Measurements from ENCODE around the gene AVPR2.

Gene AVPR2

DNA sequence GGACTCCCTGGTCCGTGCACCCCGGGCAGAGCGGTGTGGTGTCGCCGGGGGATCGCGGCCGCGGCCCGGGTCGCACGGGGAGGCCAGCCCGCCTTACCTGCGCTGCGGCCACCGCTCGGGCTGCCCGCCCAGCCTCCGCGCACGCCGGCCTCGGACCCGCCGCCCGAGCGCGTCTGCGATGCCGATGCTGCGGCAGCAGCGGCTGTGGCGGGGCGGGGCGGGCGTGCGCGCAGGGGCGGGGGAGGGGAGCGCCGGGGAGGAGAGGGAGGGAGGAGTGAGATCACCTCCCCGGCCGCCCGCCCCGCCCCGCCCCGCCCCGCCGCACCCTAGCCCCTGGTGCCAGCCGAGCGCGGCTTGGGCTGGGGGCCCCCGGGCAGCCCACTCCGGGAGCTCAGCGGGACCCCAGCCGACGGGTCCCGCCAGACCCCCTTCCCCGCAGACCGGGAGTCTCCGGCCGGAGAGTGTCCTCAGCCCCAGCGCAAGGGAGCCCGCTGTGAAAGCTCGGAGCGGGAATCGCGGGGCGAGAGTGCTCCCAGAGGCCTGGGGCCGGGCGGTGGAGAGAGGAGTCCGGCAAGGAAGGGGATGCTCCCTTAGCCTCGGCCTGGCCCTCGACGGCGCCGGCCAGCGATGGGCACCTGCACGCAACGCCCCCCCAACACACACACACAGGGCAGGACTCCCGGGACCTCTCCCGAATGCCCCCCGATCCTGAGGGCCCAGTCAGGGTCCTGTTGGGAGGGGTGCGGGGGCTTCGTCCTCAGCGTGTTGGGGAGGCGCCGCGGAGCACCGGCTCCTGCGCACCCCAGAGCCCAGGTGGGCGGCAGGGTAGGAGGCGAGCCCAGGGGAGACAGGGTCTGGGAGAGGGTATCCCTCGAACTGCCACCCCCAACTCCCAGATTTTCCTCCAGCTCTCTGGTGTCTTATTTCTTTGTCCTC lies 18.2 kb upstream of the AVPR2 start, which contains the start of gene L1CAM:
L1CAM (minus strand) TSS at position 206 of the 936 bp plus-strand sequence. CDS start 10,337 bp downstream, outside the sequence.
- no peak for DNase-seq (ENCODE audit: low read depth)

DNA sequence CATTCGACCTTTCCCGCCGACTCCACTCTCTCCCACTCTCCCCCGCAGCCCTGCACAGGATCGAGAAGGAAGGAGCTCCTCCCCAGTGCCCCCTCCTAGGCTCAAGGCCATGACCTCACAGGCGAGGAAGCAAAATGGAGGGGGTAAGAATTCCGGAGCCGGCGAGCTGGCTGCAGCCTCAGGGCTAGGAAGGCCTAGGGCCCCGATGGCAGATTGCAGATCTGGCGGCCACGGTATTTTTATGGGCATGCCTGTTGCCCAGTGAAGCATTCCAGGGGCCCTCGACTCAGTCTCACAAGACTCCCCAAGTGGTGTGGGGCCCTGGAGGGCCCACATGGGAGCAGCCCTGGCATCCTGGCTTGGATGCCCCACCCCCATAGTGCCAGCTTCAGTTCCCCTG lies 17.6 kb upstream of the AVPR2 start:
- DNase-seq (ENCODE audit: low read depth): no peak

DNA sequence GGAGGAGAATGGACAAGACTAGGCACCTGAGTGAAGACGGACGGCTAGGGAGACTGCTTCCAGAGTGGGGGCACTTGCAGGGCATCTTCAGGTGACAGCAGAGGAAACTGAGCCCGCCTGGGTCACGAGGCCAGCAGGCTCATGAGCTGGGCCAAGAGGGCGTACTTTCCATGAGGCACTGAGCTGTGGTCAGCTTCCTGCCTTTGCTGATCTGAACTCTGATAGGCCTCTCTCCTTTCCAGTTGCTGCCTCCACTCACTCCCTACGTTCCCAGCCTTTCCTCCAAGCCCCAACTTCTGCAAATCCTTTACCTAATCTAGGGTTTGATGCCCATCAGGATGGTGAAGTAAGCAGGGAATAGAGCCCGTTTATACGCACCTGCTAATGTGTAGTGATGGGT lies 17.1 kb upstream of the AVPR2 start:
- DNase-seq (ENCODE audit: low read depth): no peak

DNA sequence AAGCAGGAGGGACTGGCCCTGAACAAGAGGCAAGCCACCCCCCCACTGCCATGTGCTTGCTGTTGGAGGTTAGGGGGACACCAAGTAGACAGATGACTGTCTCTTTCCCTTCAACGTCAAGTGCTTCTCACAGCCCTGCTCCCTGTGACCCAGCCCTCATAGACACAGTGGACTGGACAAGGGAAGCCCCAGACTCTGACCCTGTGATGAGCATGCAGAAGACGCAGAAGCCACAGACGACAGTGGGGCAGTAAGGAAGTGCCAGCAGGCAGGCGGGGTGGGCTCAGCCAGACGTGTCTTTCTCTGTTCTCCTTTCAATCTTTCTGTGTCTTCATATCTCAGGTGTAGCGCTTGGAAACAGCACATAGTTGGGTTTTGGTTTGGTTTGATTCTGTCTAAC lies 16.1 kb upstream of the AVPR2 start:
- no peak for DNase-seq (ENCODE audit: low read depth)

DNA sequence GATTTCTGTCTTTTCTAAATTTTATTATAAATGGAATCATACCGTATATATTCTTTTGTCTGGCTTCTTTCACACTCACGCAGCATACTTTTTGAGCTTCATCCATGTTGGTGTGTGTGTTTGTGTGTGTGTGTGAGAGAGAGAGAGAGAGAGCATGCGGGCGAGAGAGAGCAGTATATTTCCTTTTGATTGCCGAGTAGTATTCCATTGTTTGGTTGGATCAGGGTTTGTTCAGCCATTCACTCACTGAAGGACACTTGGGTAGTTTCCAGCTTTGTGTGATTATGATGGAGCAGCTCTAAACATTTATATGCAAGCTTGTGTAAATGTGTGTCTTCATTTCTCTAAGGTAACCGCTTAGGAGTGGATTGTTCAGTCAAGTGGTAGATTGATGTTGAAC lies 15.3 kb upstream of the AVPR2 start:
- no peak for DNase-seq (ENCODE audit: low read depth)

DNA sequence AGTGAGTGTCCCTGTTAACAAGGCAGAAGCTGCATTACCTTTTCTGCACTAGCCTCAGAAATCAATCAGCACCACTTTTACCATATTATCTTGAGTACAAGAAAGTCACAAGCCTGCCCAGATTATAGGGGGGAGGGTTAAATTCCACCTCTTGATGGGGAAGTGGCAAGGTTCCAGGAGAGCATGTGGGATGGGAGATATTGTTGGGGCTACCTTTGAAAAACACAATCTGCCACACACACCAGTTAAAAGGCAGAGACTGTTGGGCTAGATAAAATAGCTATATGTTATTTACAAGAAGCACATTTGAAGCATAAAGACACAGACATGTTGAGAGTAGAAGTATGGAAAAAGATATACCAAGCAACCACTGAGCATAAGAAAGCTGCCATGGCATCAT lies 6.6 kb upstream of the AVPR2 start:
- no peak for DNase-seq (ENCODE audit: low read depth)

DNA sequence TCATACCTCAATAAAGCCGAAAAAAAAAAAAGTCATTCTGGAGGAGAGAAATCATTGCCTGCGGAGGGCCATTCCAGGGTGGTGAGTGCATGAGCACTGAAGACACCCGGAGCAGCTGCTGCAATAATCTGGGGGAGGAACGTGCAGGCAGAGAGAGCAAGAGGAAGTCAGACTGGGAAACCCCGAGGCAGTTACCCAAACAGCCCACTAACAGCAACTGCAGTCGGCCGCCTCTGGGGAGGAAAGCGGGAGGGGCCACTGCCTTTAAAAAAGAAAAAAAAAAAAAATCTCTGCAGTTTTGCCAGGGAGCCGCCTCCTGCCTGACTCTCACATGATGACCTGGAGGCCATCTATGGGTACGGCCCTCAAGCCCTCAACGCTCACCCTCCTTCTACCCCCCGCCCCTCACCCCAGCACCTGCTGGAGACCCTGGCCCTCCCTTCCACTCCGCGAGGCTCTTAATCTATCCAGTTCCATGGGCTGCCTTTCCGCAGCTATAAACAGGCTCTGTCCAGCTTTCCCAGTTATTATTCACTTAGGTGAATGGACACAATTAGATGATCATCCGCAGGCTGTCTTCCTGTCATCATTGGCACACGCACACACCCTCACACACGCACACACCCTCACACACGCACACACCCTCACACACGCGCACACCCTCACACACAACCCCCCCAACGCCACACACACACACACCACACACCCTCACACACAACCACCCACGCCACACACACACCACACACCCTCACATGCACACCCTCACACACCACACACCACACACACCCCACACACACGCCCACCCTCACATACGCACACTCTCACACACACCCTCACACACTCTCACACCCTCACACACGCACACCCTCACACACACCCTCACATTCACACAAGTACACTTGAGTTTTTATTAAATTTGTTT lies 3.4 kb upstream of the AVPR2 start:
- no peak for DNase-seq (ENCODE audit: low read depth)

DNA sequence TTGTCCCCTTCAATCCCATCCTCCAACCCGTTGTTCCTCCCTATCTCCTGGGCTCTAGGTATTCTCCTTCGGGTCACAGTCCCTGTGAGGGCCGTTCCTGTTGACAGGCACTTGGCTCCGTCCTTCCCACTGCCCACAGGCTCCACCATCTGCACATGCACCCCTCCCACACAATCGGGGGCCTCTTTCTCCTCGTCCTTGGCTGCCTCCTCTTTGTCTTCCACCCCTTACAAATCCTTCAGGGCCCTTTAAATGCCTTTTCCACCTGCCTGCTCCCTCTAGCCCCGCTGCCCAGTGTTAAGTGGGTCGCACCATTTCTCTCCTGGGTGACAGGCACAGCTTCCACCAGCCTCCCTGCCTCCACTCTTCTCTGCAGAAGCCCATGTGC lies 2.7 kb upstream of the AVPR2 start:
- DNase-seq (ENCODE audit: low read depth): no peak

DNA sequence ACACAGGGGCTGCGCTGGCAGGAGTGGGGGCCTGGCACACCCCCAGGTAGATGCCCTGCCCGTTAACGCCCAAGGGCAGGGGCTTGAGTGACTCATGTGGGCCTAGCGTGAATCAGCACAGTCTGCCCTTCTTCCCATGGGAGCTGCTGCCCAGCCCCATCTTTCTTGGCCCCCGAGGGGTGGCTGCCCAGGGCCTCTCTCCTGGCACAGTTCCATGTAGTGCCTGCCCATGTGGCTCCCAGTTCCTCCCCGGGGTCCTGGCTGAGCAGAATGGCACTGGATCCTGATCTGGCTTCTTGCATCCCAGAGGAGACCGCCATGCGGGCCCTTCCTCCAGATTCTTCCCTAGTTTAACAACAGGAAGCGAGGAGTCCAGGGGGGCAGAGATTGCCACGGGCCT lies 2.1 kb upstream of the AVPR2 start:
- no peak for DNase-seq (ENCODE audit: low read depth)

DNA sequence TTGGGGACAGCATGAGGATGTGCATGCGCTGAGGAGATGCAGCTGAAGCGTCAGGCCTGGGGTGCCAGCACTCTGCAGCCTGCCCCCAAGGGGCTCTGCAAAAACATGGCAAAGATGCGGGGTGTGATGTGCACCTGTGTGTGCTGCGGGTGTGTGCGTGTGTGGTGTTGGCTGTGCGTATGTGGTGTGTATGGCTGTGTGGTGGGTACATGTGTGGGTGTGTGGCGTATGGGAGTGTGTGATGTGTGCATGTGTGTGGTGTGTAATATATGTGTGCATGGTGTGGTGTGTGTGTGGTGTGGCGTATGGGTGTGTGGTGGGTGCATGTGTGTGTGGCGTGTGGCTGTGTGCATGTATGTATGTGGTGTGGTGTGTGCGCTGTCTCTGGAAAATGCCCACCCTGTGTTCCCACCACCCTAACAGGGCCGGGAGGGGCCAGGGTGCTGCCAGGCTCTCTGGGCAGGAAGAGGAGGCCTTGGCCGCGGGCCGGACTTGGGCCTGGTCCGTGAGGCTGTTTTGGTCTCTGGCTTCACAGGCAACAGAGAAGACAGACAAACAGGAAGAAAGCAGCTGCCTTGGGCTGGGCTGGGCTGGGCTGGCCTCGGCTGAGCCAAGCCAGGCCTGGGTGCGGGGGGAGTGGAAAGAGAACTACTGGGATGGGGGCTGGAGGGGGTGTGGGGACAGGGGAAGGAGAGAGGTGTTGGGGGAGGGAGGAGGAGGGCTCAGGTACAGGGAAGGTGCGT lies 1.1 kb upstream of the AVPR2 start:
- DNase-seq (ENCODE audit: low read depth): no peak

DNA sequence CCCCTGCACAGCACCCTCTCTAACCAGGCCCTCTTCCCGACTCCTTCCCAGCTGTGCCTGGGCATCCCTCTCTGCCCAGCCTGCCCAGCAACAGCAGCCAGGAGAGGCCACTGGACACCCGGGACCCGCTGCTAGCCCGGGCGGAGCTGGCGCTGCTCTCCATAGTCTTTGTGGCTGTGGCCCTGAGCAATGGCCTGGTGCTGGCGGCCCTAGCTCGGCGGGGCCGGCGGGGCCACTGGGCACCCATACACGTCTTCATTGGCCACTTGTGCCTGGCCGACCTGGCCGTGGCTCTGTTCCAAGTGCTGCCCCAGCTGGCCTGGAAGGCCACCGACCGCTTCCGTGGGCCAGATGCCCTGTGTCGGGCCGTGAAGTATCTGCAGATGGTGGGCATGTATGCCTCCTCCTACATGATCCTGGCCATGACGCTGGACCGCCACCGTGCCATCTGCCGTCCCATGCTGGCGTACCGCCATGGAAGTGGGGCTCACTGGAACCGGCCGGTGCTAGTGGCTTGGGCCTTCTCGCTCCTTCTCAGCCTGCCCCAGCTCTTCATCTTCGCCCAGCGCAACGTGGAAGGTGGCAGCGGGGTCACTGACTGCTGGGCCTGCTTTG lies 1.1 kb downstream of the AVPR2 start:
- DNase-seq (ENCODE audit: low read depth): no peak

DNA sequence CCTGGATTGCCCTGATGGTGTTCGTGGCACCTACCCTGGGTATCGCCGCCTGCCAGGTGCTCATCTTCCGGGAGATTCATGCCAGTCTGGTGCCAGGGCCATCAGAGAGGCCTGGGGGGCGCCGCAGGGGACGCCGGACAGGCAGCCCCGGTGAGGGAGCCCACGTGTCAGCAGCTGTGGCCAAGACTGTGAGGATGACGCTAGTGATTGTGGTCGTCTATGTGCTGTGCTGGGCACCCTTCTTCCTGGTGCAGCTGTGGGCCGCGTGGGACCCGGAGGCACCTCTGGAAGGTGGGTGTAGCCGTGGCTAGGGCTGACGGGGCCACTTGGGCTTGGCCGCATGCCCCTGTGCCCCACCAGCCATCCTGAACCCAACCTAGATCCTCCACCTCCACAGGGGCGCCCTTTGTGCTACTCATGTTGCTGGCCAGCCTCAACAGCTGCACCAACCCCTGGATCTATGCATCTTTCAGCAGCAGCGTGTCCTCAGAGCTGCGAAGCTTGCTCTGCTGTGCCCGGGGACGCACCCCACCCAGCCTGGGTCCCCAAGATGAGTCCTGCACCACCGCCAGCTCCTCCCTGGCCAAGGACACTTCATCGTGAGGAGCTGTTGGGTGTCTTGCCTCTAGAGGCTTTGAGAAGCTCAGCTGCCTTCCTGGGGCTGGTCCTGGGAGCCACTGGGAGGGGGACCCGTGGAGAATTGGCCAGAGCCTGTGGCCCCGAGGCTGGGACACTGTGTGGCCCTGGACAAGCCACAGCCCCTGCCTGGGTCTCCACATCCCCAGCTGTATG lies 1.8 kb downstream of the AVPR2 start:
- DNase-seq (ENCODE audit: low read depth): no peak

DNA sequence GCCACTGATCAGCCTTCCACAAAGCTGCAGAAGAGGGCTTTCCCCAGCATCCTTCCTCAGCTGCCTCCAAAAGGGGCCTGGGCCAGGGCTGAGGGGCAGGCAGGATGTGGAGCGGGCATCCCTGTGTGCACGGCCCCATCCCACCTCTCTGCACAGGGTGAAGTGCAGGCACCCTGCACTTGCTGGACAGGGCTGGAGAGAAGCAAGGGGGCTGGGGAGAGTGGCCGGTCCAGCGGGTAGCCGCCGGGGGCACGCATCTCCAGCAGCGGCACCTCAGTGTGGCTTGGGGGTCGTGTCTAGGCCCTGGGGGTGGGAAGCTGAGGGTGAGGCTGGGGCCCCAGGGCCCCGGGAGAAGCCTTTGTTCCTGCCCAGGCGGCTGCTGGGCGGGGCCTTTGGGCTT lies 3.0 kb downstream of the AVPR2 start:
- DNase-seq (ENCODE audit: low read depth): no peak

DNA sequence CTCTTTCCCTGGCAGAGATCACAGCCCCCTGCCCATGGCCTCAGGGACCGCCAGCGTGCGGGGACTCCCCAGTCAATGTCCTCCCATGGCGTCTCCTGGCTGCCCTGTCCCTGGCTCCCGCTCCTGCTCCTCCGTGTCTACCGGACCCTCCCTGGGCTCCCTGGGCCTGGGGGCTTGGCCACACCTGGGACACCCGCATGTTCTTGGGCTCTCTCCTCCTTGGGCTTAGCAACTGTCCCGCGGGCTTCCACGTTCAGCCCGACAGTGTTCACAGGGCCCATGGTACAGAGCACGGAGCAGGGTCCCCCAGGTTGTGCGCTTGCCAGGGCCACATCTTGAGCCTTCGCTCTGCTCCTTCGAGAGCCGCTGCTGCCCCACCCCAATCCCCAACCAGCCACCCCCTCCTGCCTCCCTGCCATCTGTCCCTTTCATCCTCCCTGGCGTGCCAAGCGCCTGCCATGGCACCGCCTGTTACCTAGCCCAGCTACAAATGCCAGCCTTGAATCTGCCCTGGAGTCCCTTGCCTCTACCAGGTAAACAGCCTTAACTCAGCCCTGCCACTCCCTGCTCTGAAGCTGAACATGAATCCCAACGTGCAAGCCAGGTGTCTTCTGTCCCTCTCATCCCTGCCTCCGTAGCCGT lies 3.9 kb downstream of the AVPR2 start:
- DNase-seq (ENCODE audit: low read depth): no peak

DNA sequence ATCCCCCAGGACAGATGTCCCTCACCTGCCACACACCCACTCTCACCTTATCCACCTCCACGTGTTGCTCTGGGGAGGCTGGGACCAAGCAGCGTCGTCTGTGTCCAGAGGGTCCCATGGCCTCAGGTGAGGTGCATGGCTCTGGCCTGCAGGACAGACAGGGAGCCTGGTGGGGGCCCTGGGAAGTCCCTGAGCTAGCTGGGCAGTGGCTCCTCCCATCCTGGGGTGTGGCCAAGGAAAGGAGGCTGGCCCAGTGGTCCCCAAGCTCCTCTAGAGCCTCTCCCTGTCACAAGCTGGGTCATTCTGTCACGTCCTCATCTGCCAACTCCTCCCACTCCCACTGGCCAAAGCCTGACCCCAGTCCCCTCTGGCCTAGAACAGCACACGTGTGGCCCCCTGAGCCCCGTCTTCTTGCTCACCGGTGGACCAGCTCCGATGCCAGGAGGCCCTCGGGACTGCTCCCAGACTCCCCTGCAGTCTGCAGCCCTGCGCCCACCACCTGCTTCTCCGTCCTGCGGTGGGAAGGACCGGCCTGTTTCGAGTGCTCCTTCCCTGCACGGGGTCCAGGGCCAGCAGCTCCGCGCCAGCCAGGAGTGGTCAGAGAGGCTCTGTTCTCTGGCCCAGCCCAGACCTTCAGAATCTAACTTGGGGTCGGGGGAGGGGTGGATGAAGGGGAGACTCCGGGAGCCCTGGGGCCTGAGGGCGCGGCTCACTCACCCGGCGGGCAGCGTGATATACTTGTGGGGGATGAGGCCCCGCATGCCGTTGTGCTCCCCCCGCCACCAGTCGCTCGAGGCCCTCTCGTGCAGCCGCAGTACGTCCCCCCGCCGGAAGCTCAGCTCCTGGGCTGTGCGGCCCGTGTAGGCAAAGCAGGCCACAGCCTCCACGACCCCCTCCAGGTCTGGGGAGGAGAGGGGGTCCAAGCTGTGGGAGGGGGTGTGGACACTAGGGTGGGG lies 4.8 kb downstream of the AVPR2 start:
- no peak for DNase-seq (ENCODE audit: low read depth)

DNA sequence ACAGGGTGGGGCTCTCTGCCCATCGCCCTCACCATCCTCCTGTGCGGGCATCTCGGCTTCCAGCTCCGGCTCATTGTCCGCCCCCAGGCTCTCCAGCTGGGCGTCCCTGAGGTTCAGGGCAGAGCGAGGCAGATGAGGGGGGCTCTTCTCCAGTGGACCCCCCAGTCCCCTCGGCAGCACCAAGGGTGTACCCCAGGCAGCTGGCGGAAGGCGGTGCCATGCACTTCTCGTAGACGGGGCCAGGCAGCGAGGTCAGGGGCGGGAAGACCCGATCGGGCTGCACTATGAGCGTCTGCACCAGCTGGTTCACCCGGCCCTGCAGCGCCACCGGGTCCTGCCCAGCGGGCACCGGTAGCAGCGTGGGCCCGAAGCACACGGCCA lies 5.5 kb downstream of the AVPR2 start:
- DNase-seq (ENCODE audit: low read depth): no peak

DNA sequence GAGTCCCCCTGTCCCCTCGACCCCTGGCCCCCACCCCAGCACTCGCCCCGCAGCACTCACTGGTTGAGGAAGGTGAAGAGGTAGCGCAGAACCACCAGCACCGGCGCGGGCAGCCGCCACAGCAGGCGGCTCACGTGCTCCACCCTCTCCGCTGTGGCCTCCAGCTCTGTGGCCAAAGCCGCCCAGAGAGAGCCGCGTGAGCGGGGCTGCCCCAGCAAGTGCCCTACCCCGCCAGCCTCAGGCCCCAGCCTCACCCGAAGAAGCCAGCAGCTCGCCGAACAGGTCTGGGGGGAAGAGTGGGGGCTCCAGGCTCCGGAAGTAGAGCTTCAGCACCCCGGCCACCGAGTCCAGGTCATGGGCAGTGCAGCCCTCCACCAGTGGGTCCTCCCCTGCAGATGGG lies 6.0 kb downstream of the AVPR2 start:
- no peak for DNase-seq (ENCODE audit: low read depth)

DNA sequence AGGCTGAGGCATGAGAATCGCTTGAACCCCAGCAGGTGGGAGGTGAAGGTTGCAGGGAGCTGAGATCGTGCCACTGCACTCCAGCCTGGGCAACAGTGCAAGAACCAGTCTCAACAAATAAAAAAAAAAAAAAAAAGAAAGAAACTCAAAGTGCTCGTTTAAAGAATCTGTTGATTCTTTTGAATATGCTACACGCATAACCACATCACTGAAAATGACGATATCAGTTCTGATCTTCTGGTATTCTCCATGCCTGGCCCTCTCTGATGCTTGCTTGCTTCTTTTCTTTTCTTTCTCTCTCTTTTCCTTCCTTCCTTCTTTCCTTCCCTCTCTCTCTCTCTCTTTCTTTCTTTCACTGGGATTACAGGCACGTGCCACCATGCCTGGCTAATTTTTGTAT lies 7.3 kb downstream of the AVPR2 start:
- no peak for DNase-seq (ENCODE audit: low read depth)

DNA sequence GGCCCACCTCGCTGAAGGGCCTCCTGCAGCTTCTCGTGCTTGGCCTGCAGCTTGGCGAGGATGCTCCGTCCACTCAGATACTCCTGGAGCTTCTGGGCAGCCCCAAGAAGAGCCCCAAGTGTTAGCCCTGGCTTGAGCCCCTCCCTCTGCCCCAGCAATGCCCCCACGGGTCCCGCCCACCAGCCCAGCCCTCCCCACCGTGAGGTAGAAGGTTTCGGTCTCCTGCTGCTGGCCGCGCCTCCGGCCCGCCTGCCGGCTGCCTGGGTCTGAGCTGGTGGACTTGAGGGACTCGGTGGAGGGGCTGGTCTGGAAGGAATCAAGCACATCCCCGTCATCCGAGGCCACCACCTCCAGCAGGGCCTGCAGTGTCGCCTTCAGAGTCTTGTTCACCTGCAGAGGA lies 8.7 kb downstream of the AVPR2 start:
- DNase-seq (ENCODE audit: low read depth): no peak
